RPMI8226 (cell line): ENCODE data around the gene SLC39A11.

Experiments
- DNase-seq: peaks from one replicate; pipeline ENCODE4 v3.0.0-alpha.2; 2015

The SLC39A11 gene

DNA sequence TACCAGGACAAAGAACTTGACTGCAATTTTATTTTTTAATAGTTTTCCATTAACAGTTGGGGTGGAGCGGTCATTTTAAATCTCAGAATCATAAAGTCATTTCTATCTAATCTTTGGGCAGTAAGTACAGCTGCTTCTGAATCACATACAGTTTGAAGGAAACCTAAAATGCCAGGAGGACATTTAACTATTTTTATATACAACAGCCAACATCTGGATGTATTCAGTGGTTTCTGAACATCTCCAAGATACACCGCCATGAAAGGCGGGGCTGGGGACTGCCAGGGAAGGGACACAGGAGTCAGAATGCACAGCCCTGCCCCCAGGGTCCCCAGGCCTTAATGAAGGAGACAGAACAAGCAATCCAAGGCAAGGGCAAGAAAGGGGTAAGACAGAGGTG, 392.3 kb downstream of the SLC39A11 start:
- no peak for DNase-seq

DNA sequence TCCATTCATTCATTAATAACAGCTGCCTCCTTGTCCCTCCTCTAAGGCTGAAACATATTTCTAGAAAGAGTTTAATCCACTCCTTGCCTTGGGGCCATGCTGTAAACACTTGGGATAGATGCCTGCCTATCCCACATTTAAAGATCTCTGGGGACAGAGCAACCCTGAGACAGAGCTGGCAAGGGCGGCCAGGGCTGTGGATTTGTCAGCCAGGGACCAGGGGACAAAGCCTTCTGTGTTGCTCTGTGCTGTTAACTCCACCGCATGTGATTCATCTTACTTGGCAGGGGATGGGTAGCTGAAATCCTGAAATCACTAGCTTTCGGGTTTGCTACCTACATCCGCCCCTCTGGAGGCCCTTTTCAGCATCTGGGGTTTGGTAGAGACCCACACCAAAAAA, 392.9 kb downstream of the SLC39A11 start:
- DNase-seq = no peak

DNA sequence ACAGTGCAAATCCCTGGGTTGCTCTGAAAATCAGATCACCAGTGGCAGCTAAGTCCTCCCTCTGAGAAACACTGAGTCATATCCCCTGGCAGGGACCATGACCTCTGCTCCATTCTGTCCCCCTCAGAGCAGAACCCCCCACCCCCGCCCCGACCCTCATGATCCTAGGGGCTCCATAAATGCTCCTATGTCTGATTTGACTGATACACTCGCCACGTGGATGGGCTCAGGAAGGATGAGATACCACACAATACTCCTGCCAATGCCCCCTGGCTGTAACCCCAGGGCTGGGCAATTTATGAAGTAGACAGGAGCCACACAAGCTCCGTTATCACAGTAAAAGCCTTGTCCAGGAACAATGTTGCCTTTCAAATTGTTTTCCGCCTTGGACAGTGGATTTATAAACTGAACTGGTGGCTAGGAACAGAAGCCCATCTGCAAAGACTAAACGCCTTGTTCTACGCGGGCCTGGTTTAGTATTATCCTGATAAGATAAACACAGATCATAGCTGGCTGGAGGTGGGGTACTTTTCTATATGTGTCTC, 394.8 kb downstream of the SLC39A11 start:
- DNase-seq = no peak

GRCh38 chr17:72696721-72697120, 395.8 kb downstream of the SLC39A11 start:
- DNase-seq = no peak

DNA sequence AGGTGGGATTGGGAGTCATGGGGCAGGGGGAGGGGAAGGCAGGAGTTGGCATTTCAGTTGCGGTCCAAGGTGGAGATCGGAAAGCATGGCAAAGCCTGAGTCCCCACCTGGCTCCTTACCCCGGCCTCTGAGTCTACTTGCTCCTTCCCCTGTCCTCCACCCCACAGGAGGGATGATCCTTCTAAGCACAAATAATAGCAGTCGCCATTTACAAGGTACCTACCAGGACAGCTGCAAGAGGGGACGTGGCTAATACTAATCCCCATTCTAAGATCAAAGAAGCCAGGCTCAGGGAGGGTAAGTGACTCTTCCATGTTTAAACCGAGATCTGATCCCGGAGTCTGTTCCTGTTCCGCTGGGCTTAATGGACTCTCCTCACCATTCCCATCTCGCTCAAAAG, 396.3 kb downstream of the SLC39A11 start:
- DNase-seq = no peak

- no peak for DNase-seq
Measured at GRCh38 chr17:72693956-72694355, 398.5 kb downstream of the SLC39A11 start.

DNA sequence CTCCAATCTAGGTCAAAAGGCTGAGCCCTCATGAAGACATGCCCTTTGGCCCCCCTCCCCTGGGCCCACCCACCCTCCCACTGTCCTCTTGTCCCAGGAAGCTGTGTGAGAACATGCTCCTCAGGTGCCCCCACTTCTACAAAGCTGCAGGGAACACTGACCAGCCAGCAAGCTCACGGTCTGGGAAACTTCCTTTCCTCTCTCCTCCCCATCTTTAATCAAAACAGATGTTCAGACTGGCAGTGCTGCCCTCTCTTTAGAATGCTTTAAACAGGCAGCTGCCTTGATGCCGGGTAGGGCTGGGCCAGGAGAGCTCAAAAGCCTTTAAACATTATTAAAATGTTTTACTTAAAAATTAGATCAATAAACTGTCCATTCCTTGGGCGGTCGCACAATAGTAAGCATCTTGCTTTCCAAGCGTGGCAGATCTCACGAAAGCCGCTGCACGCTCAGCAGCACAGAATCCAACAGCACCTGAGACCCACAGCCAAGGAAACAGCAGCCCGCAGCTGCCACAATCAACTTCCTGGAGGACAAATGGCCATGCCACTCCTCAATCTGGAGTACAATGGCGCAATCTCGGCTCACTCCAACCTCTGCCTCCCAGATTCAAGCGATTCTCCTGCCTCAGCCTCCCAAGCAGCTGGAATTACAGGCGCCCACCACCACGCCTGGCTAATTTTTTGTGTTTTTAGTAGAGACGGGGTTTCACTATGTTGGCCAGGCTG, 399.2 kb downstream of the SLC39A11 start:
- DNase-seq = no peak

DNA sequence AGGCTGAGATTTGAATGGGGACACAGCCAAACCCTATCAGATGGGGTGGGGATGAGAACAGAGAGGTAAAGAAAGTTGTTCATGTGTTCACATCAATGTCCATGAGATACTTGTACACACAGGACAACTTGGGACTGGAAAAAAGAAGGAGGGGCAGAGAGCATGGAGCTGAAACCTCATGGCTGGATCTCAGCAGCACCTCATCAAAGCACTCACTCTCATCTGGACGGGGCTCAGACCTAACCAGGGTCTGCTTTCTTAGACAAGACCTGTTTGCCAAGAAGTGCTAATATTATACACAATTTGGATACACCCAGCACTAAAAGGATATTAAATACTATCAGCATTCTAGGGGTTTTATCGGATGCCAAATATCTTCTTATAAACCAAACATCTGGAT, 399.8 kb downstream of the SLC39A11 start:
- no peak for DNase-seq

DNA sequence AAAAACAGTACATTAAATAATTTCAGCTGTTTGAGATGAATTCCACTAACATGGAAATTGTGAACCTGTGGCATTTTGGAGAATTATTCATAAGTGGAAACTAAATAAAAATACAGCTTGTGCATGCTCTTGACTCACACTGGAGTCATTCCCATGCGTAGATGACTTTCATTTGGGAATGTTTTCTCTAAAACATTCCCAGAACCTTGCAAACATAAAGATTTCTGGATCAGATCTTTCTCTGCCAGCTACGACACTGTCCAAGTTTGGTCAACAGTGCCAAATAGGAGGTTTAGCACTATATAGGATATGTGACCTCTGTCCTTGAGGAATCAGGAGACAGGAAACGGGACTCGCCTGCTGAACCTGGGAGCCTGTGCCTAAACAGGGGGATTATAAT, 400.9 kb downstream of the SLC39A11 start:
- DNase-seq = no peak

DNA sequence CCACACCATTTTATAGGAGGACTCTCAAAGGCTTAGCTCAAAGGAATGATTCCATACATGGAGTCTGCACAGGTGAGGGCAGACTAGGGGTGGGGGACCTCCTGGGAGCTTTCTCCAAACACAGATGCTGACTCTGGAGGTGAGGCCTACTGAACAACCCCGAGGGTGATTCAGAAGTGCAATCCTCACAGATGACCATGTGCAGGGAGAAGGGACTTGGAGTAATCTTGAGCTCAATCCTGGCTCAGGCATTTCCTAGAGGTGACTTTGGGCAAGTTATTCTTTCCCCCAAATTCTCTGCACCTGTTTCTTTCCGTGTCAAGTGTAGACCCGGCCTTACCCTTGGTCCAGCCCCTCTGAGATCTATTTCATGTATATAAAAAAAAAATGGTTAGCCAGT, 401.5 kb downstream of the SLC39A11 start:
- DNase-seq = no peak

DNA sequence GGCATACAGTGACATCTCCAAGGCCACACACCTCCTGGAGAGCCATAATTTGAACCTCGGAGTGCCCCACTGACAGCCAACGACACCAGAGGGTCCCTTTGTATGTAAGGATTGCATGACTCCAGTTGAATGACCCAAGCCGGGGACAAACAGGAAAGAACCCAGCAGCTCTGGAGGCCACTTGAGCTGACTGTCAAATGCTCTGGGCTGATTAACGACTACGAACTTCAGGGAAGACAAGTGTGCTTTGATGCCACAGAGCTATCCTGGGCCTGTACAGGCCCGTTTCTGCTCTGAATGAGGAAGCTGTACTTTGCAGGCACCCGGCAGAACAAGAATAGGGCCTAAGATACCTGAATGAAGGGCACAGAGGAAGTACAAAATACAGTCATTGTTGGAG, 404.6 kb downstream of the SLC39A11 start:
- DNase-seq = no peak

- DNase-seq = no peak
Measured at GRCh38 chr17:72684405-72685020, 408.0 kb downstream of the SLC39A11 start.

DNA sequence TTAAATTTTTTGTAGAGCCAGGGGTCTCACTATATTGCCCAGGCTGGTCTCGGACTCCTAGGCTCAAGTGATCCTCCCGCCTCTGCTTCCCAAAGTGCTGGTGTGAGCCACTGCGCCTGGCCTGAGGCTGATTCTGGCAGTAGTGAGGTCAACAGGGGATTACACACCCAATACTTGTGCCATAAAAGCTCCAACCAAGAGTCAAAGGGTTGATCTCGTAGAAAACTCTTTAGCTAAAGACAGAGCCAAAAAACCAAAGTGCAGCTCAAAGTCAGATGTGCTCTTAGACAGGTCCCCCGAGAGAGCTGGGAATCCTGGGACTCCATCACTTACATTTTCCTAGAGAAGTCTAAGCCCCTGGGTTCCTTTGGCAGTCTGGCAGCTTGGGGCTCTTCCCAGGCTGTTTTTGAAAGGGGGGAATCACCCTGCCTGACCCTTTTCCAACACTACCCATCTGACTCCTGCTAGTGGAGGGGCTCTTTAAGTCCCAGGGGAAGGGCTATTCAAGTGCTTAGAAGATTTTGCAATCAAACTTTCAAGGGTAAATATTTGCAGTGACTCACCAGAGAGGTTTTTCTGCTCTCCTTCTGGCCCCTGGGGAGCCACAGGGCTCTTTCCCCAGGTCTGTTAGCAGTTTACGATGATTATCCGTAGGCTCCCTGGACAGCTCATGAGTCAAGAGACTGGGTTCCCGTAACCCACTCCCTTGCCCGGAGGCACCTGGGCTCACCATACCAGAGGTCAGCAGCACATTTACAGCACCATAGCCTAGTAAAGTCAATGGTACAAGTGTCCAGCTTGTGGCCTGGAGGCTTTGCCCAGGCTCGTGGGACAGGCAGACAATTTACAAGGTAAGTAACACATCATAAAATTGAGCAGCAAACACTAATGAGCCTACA, 408.7 kb downstream of the SLC39A11 start:
- DNase-seq = no peak

DNA sequence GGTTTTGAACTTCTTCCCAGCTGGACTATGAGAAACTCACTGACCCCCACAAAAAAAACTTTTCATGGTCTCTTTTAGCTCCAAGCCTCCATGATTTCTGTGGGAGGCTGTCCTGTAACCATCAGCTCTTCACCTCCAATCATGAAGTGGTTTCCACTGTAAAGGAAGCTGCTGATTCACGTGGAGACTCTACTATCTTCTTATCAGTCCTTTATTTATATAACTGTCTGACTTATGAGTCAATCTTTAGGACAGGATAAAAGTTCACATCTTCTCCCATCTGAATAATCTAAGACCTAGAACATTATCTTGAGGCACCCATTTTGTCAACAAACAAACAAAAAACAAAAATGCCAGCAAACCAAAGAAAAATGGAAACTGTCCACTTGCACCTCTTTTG, 409.9 kb downstream of the SLC39A11 start:
- no peak for DNase-seq

DNA sequence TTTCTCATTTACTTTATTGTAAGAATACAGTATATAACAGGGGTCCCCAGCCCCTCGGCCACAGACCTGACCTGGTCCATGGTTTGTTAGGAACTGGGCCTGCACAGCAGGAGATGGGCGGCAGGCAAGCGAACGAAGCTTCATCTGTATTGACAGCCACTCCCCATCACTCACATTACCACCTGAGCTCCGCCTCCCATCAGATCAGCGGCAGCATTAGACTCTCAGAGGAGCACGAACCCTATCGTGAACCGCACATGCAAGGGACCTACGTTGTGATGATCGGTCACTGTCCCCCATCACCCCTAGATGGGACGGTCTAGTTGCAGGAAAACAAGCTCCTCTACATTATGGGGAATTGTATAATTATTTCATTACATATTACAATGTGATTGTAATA, 410.6 kb downstream of the SLC39A11 start:
- DNase-seq = no peak

GRCh38 chr17:72677714-72678390, 414.6 kb downstream of the SLC39A11 start:
- no peak for DNase-seq

DNA sequence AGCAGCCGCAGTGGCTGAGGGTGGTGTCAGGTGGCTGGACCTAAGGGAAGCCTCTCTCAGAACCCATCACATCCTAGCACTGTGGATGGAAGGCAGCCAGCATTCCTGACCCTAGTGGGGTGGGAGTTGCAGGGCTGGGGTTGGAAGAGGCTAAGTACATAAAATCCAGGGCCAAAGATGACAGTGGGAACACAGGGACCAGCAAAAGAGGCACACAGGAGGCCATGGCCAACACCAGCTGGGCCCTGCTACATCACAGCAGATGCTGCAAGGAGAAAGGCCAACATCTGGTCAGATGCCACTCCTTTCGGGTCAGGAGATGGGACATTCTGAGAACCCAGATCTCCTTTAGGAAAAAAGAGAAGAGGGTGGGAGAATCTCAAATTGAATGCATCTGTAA, 415.4 kb downstream of the SLC39A11 start:
- no peak for DNase-seq

GRCh38 chr17:72672729-72673128, 419.8 kb downstream of the SLC39A11 start:
- DNase-seq = no peak

DNA sequence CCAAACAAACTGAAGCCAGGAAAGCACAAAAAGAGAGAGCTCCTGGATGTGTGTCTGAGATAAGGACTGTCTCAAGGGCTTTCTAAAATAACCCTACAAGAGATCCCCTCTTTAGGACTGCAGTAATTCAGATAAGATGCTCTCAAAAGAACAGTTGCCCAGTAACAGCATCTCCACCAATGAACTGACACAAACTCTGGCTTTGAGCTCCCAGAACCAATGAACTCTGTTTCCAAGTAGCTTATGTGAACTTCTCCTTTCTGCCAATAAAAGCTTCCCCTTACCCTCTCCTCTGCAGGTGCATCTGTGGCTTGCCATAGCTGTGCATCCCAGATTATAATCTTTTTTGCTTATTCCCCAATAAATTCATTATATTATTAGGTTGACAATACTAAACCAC, 421.5 kb downstream of the SLC39A11 start:
- DNase-seq = no peak

- DNase-seq = no peak
Measured at GRCh38 chr17:72667096-72668063, 425.1 kb downstream of the SLC39A11 start.
